GM13976 (cell line): ENCODE results near the gene SSBP2.
A peak's percentile ranks its signal among the peaks of the same experiment; 100 is the strongest.

Source experiments
- DNase-seq: peaks from one replicate; pipeline ENCODE4 v3.0.0; 2012; ENCODE audit warnings: low spot score
- in situ Hi-C: fragments of 300-500 bp; cut with MboI; formaldehyde crosslinking; loops from one replicate; pipeline ENCODE4 v1.12.0; 2022; ENCODE audit warnings: low sequenced_read_pairs, mixed read lengths, inconsistent platforms; ENCODE audit not compliant: unreplicated experiment
- TF ChIP-seq, protein P1 (sequence below): IDR thresholded peaks from 2 replicates; pipeline ENCODE4 v1.5.1; 2012; ENCODE audit warnings: borderline replicate concordance, mild to moderate bottlenecking; ENCODE audit not compliant: insufficient read depth; ENCODE audit errors: extremely low read depth, missing control alignments, control extremely low read depth

SSBP2 gene

DNA sequence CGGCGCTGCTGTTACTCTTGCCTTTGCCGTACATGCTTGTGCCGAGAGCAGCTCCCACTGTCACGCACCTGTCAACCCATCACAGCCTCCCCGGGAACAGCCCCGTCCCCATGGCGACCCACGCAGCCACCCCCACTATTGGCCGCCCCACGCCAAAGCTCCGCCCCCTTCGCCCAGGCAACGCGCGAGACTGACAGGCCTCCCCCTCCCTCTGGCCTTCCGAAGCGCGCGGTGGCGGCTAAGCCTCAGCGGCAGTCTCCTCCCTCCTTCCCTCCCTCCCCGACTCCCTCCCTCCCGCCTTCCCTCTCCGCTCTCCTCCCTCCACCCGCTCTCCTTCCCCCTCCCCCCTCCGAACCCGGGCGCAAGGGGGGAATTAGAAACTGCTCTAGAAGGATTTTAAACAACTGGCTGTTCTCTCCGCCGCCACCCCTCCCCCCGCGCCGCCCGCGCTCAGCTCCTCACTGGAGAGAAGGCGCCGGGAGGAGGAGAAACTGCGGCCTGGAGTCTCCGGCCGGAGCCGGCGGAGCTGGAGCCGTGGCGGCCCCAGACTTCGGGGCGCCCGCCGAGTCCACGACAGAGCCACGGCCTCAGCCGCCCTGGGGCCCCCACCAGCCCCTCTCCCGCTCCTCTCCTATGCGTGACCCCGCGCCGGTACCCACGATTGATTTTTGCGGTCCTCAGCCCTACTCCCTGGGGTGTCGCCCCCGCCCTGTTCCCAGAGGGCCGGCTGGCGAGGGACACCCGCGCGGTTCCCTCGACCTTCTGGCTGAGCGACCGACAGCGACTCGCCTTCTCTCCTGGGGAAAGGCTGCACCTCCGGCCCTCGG is at the start of gene SSBP2:
TSS of gene SSBP2 (minus strand) at position 89 of the 827 bp plus-strand sequence. CDS start at position 34, 55 bp downstream.
- in situ Hi-C loops: loop anchor here (10.0 kb wide), 1 partner anchor 94 kb away; no protein-coding TSS in a partner anchor
- DNase-seq: peak; percentile 96
- TF ChIP-seq, protein P1, sequence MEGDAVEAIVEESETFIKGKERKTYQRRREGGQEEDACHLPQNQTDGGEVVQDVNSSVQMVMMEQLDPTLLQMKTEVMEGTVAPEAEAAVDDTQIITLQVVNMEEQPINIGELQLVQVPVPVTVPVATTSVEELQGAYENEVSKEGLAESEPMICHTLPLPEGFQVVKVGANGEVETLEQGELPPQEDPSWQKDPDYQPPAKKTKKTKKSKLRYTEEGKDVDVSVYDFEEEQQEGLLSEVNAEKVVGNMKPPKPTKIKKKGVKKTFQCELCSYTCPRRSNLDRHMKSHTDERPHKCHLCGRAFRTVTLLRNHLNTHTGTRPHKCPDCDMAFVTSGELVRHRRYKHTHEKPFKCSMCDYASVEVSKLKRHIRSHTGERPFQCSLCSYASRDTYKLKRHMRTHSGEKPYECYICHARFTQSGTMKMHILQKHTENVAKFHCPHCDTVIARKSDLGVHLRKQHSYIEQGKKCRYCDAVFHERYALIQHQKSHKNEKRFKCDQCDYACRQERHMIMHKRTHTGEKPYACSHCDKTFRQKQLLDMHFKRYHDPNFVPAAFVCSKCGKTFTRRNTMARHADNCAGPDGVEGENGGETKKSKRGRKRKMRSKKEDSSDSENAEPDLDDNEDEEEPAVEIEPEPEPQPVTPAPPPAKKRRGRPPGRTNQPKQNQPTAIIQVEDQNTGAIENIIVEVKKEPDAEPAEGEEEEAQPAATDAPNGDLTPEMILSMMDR: no peak

DNA sequence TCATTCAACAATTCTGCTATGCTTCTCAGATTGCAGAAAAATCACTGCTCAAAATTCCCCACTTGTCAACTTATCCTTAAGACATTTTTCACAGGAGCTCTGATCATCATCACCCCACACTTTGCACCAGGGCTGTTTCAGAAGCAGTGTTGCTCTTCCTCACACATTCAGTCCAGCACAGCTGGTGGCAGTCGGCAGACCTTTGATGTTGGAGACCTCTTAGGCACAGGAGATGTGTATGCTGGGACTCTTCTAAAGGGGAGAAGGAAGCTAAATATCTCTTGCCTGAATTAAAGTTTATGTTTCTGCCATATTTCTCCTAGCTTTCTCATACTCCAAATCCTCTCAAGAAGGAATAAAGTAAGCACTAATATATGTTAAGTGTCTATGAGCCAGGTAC is 44.8 kb upstream of the SSBP2 start:
- no peak for DNase-seq
- in situ Hi-C loops: no loop called here
- TF ChIP-seq, protein P1: no peak

DNA sequence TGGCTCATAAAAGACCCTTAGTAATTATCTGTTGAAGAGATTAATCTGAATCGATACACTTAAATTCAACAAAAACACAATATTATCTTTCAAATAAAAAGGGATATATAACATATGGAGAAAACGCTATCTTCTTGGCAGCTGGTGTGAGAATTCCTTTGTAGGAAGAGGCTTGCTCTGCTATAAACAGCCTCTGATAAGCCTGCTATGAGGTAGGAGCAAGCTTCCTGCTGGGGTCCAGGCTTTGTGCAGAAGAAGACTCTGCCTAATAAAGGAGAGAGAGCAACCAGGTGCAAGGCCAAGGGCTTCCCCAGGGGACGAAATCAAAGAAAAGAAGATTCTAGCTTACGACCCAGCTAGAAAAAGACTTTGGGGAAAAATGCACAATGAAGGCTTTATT is 43.3 kb upstream of the SSBP2 start:
- DNase-seq: no peak
- in situ Hi-C loops: no loop called here
- TF ChIP-seq, protein P1: no peak

DNA sequence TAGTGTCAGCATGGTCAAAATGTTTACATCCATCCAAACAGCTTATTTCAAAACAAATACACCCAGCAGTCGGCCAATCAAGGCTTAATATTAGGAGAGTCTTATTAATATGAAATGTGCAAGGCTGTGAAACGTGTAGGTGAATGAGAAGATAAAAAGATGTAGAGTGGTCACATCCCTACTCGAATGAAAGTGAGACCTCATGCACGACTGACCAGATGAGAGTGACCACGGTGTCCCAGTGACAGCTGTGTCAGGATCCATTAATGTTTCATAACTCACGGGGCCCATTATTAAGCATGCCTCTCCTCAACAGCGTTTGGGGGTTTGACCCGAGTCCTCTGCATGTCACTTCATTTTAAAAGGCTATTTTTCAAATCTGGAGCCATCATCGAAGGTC is 39.4 kb upstream of the SSBP2 start:
- DNase-seq: no peak
- TF ChIP-seq, protein P1: no peak
- in situ Hi-C loops: no loop called here

DNA sequence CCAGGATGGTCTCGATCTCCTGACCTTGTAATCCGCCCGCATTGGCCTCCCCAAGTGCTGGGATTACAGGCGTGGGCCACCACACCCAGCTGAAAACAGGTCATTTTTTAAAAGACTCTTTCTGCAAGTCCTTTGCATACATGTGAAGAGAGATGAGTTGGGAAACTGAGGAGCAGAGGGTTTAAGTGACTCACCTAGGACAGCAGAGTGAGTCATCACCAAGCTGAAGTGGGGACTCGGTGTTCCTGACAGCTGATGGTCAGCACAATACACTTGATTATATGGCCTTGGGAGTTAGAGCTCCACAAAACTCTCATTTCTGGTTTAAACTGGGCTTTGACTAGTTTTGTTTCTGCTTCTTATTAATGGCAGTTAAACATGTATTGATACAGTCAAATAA is 38.1 kb upstream of the SSBP2 start:
- no peak for DNase-seq
- TF ChIP-seq, protein P1: no peak
- in situ Hi-C loops: no loop called here

DNA sequence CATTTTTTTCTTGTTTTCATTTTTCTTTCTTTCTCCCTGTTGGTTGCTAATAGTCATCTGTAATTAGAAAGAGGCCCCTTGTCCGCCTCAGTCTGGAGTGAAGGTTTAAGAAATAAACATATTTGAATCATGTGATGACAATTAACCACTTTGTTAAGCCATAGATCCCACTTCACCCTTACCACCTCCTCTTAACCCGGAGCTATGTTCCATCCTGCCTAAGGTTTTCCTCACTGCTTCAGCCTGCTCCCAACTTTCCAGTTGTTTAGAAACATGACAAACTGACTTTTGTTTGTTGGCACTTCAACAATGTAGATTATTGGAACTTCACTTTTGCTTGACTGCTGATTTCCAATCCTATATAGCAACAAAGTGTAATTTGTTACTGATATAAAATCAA is 37.4 kb upstream of the SSBP2 start:
- DNase-seq: no peak

More for the DNA sequence above, 37.4 kb upstream of the SSBP2 start:
- TF ChIP-seq, protein P1: no peak
- in situ Hi-C loops: no loop called here
